HCT116 (cell line): Measurements from ENCODE around the gene FAM118A. TPM values are rescaled to one million over a fixed set of nuclear protein-coding genes. Genes with fewer than 3 reads are reported as not detected.

ENCODE experiments used
- ATAC-seq: fragments of 200-7000 bp; cut with Tn5 transposase; 2 replicates; pipeline ENCODE4 v1.9.1; 2020; ENCODE audit warnings: mild to moderate bottlenecking, moderate library complexity
- BruUV-seq: library from RNA; stranded (reverse); fragments of 400-500 nt; replicated peaks from 2 replicates; lab custom pipeline; 2021; lab: Mats Ljungman, UMichigan
- CTCF ChIA-PET: fragments of 300-600 bp; sonication (Branson Sonifier 250); formaldehyde crosslinking; loops from one replicate; lab custom pipeline; 2021; ENCODE audit warnings: antibody characterized with exemption; lab: Charles Lee
- POLR2A ChIA-PET: fragments of 300-600, 350-600 bp; sonication (Branson Sonifier 250); formaldehyde crosslinking; loops from one replicate; lab custom pipeline; 2021; ENCODE audit warnings: antibody characterized with exemption; lab: Charles Lee
- RAD21 ChIA-PET, 2 experiments: fragments of 300-600 bp; sonication (Branson Sonifier 250); formaldehyde crosslinking; loops; one replicate each; lab custom pipeline; 2023; ENCODE audit warnings: low total read pairs in 2 of 2; ENCODE audit not compliant: uncharacterized antibody in 2 of 2, unreplicated experiment in 2 of 2, low non-redundant PET in 1 of 2; lab: Charles Lee
- DNase-seq: peaks from one replicate; pipeline ENCODE4 v3.0.0-alpha.2; 2010; ENCODE audit warnings: low read depth, low spot score
- H2AFZ ChIP-seq: fragments of 200-600 bp; shearing (Covaris generic), sonication (generic); 2 replicates; pipeline ENCODE4 v1.6.1; 2017; ENCODE audit warnings: low read depth, mixed run types, mixed read lengths, antibody characterized with exemption, low read length; ENCODE audit not compliant: poor library complexity, severe bottlenecking
- H3K27ac ChIP-seq: 2 replicates; pipeline ENCODE4 v1.5.1; 2012; ENCODE audit warnings: low read depth, low read length
- H3K27me3 ChIP-seq: fragments of 200-600 bp; sonication (generic); 2 replicates; pipeline ENCODE4 v1.6.1; 2016; ENCODE audit warnings: mixed run types, low read length, mixed read lengths; ENCODE audit not compliant: insufficient read depth
- H3K36me3 ChIP-seq, 2 experiments: fragments of 200-500 bp in 1 of 2; fragments of 200-600 bp in 1 of 2; sonication (Bioruptor generic) in 1 of 2; sonication (generic) in 1 of 2; 2 replicates each; pipeline versions ENCODE4 v1.5.1 to v1.6.1; 2014 to 2016; ENCODE audit warnings: low read length in 2 of 2, inconsistent platforms in 1 of 2, mixed read lengths in 1 of 2, mixed run types in 1 of 2; ENCODE audit not compliant: insufficient read depth in 2 of 2, control insufficient read depth in 1 of 2
- H3K4me1 ChIP-seq, 2 experiments: fragments of 200-600 bp in 1 of 2; sonication (generic) in 1 of 2; 2 replicates each; pipeline versions ENCODE4 v1.5.1 to v1.6.1; 2012 to 2017; ENCODE audit warnings: low read length in 2 of 2, inconsistent platforms in 1 of 2, mild to moderate bottlenecking in 1 of 2, mixed read lengths in 1 of 2, mixed run types in 1 of 2, moderate library complexity in 1 of 2; ENCODE audit not compliant: insufficient read depth in 2 of 2, control insufficient read depth in 1 of 2
- H3K4me2 ChIP-seq: fragments of 200-600 bp; sonication (generic); 2 replicates; pipeline ENCODE4 v1.6.1; 2017; ENCODE audit warnings: mixed run types, low read length, mixed read lengths
- H3K4me3 ChIP-seq, 2 experiments: fragments of 200-600 bp in 1 of 2; sonication (generic) in 1 of 2; replicated peaks in 1 of 2; 2 replicates each; pipeline ENCODE4 v1.5.1; 2011 to 2016; ENCODE audit warnings: low read length in 2 of 2, control low read depth in 1 of 2, low read depth in 1 of 2, mild to moderate bottlenecking in 1 of 2, mixed read lengths in 1 of 2, mixed run types in 1 of 2
- H3K79me2 ChIP-seq: fragments of 200-600 bp; sonication (generic); 2 replicates; pipeline ENCODE4 v1.6.1; 2017; ENCODE audit warnings: mild to moderate bottlenecking, mixed run types, low read length, moderate library complexity, mixed read lengths; ENCODE audit not compliant: insufficient read depth
- H3K9ac ChIP-seq: fragments of 200-600 bp; sonication (generic); 2 replicates; pipeline ENCODE4 v1.6.1; 2016; ENCODE audit warnings: low read length, mixed read lengths
- H3K9me2 ChIP-seq: fragments of 200-600 bp; sonication (generic), shearing (Covaris generic); 2 replicates; pipeline ENCODE4 v1.6.1; 2017; ENCODE audit warnings: mixed run types, mild to moderate bottlenecking, moderate library complexity; ENCODE audit not compliant: insufficient read depth
- H3K9me3 ChIP-seq, 2 experiments: fragments of 200-500 bp in 1 of 2; fragments of 200-600 bp in 1 of 2; sonication (Bioruptor generic) in 1 of 2; sonication (generic) in 1 of 2; 2 replicates each; pipeline ENCODE4 v1.6.1; 2014 to 2017; ENCODE audit warnings: low read length in 2 of 2, mixed read lengths in 2 of 2, inconsistent platforms in 1 of 2, low read depth in 1 of 2, mild to moderate bottlenecking in 1 of 2, mixed run types in 1 of 2, moderate library complexity in 1 of 2; ENCODE audit not compliant: control insufficient read depth in 1 of 2, insufficient read depth in 1 of 2
- H4K20me1 ChIP-seq: fragments of 200-600 bp; sonication (generic), shearing (Covaris generic); 2 replicates; pipeline ENCODE4 v1.6.1; 2017; ENCODE audit warnings: mixed run types, mild to moderate bottlenecking, moderate library complexity; ENCODE audit not compliant: insufficient read depth
- ATF3 ChIP-seq: IDR thresholded peaks from 2 replicates; pipeline ENCODE4 v1.6.1; 2012
- CEBPB ChIP-seq: IDR thresholded peaks from 2 replicates; pipeline ENCODE4 v1.6.1; 2012; ENCODE audit warnings: low read depth
- CTCF ChIP-seq, 3 experiments: fragments of 200-600 bp in 1 of 3; sonication (generic) in 1 of 3; IDR thresholded peaks in 2 of 3; conservative IDR thresholded peaks in 1 of 3; 2 replicates each; pipeline ENCODE4 v1.5.1; 2012 to 2017; ENCODE audit warnings: low read depth in 2 of 3, low read length in 2 of 3, antibody characterized with exemption in 1 of 3, borderline replicate concordance in 1 of 3, control low read depth in 1 of 3, mild to moderate bottlenecking in 1 of 3, mixed read lengths in 1 of 3, mixed run types in 1 of 3, moderate library complexity in 1 of 3; ENCODE audit not compliant: insufficient read depth in 1 of 3
- EGR1 ChIP-seq: IDR thresholded peaks from 2 replicates; pipeline ENCODE4 v1.6.1; 2012; ENCODE audit warnings: low read depth
- EZH2phosphoT487 ChIP-seq: fragments of 200-600 bp; IDR thresholded peaks from 2 replicates; pipeline ENCODE4 v1.6.1; 2018; ENCODE audit warnings: antibody characterized with exemption, borderline replicate concordance
- FOSL1 ChIP-seq: IDR thresholded peaks from 2 replicates; pipeline ENCODE4 v1.6.1; 2012; ENCODE audit warnings: low read depth
- JUND ChIP-seq: IDR thresholded peaks from 2 replicates; pipeline ENCODE4 v1.6.1; 2012
- MAX ChIP-seq: IDR thresholded peaks from 2 replicates; pipeline ENCODE4 v1.6.1; 2012
- POLR2A ChIP-seq: IDR thresholded peaks from 2 replicates; pipeline ENCODE4 v1.7.0; 2011; ENCODE audit warnings: borderline replicate concordance; ENCODE audit not compliant: insufficient read depth, insufficient read length; ENCODE audit errors: extremely low read depth
- POLR2AphosphoS5 ChIP-seq: IDR thresholded peaks from 2 replicates; pipeline ENCODE4 v1.6.1; 2011; ENCODE audit warnings: mild to moderate bottlenecking, low read depth, low read length, moderate library complexity
- RAD21 ChIP-seq: IDR thresholded peaks from 2 replicates; pipeline ENCODE4 v1.6.1; 2012; ENCODE audit warnings: low read depth, mild to moderate bottlenecking
- SIN3A ChIP-seq: IDR thresholded peaks from 2 replicates; pipeline ENCODE4 v1.6.1; 2012; ENCODE audit warnings: low read depth
- SP1 ChIP-seq: IDR thresholded peaks from 2 replicates; pipeline ENCODE4 v1.6.1; 2012; ENCODE audit warnings: low read depth
- SRF ChIP-seq: IDR thresholded peaks from 2 replicates; pipeline ENCODE4 v1.6.1; 2012; ENCODE audit warnings: low read depth
- TCF7L2 ChIP-seq: IDR thresholded peaks from 2 replicates; pipeline ENCODE4 v1.7.0; 2011; ENCODE audit warnings: borderline replicate concordance, inconsistent platforms; ENCODE audit not compliant: insufficient read depth, insufficient read length; ENCODE audit errors: extremely low read depth
- YY1 ChIP-seq: IDR thresholded peaks from 2 replicates; pipeline ENCODE4 v1.6.1; 2011; ENCODE audit warnings: low read length, low read depth, moderate library complexity, mild to moderate bottlenecking; ENCODE audit not compliant: insufficient replicate concordance; ENCODE audit errors: extremely low read depth
- ZBTB33 ChIP-seq: IDR thresholded peaks from 2 replicates; pipeline ENCODE4 v1.6.1; 2011; ENCODE audit warnings: mild to moderate bottlenecking, low read length, moderate library complexity; ENCODE audit not compliant: insufficient replicate concordance; ENCODE audit errors: extremely low read depth
- ZNF274 ChIP-seq: fragments of 200-500 bp; sonication (Bioruptor generic); IDR thresholded peaks from 2 replicates; pipeline ENCODE4 v1.6.1; 2014; ENCODE audit warnings: mild to moderate bottlenecking, low read depth, low read length, inconsistent platforms
- intact Hi-C: fragments of 100-400 bp; cut with micrococcal nuclease; formaldehyde crosslinking; loops from 2 replicates; pipeline ENCODE4 v1.10.0; 2022
- total RNA-seq: library from RNA; stranded (reverse); gene quantifications from one replicate; pipeline ENCODE4 v1.2.1, GENCODE V29; 2021; ENCODE audit not compliant: unreplicated experiment

The FAM118A gene
- total RNA-seq, 1 experiment from 2014 or later: 43.2 TPM

- CTCF ChIA-PET: interaction anchor here (1.7 to 1.8 kb wide), 2 partner anchors 163 to 171 kb away, joined by 5 to 6 read pairs; no protein-coding TSS in a partner anchor
- no peak overlapping the region for H3K9ac ChIP-seq
- TF ChIP-seq ATF3 (no peak), ZBTB33 (no peak), RAD21 (no peak), POLR2A (no peak), SIN3A (no peak), SRF (no peak), MAX (no peak), FOSL1 (no peak), ZNF274 (no peak), SP1 (no peak), YY1 (no peak), POLR2AphosphoS5 (no peak), EGR1 (no peak), TCF7L2 (no peak), EZH2phosphoT487 (no peak), CEBPB (no peak), CTCF (IDR thresholded peaks at IDR 0.05 in 2 of 3, conservative IDR thresholded peaks at IDR 0.05 in 1 of 3; ENCODE audit: borderline replicate concordance in 1 of 3, insufficient read depth in 1 of 3, low read depth in 2 of 3, low read length in 2 of 3) (no peak), JUND (no peak)
These were observed 39.4 kb upstream of the FAM118A start for GRCh38 chr22:45270095-45271020.

More at GRCh38 chr22:45270095-45271020, 39.4 kb upstream of the FAM118A start:
- ChIA-PET POLR2A (no interaction called here), RAD21 (interaction anchor here in 1 of 2 experiments (1.0 kb wide), 1 partner anchor 164 kb away, joined by 3 read pairs; no protein-coding TSS in a partner anchor)
- H3K4me1 ChIP-seq: peaks cover 6 to 11% of the 10 kb centered on the region in 2 experiments
- BruUV-seq: no TSS peak
- no peaks in the 10 kb centered on the region for H3K27me3 ChIP-seq
- intact Hi-C loops: no loop called here
- DNase-seq: no peak
- H3K9me3 ChIP-seq: no peaks in the 10 kb centered on the region
- no peaks in the 10 kb centered on the region for H4K20me1 ChIP-seq
- H3K4me2 ChIP-seq: no peak overlapping the region
- no peaks in the 10 kb centered on the region for H3K9me2 ChIP-seq
- no peak overlapping the region for H2AFZ ChIP-seq
- H3K79me2 ChIP-seq: no peaks in the 10 kb centered on the region
- no peak overlapping the region for H3K4me3 ChIP-seq
- no peak for ATAC-seq
- H3K27ac ChIP-seq: no peak overlapping the region
- H3K36me3 ChIP-seq: no peaks in the 10 kb centered on the region
